Measurements from ENCODE around the gene UQCR11. TPM values are rescaled to one million over a fixed set of nuclear protein-coding genes. Genes with fewer than 3 reads are reported as not detected.

Gene UQCR11
- total RNA-seq, 1 donor: 36.9 TPM

Small RNA genes within 50 kb of the gene (small RNA-seq; reads per million reads assigned to genes)
- gene AC005943.2 (not detected), gene RN7SL477P (not detected), gene RNU6-1223P (not detected)

Other genes starting within 250 kb of the UQCR11 start
- 121 TPM for gene NDUFS7, start 221.6 kb downstream of the UQCR11 start, total RNA-seq
- gene GAMT, start 203.9 kb downstream of the UQCR11 start, total RNA-seq: 32.0 TPM
- gene DAZAP1, start 197.9 kb downstream of the UQCR11 start, total RNA-seq: 46.9 TPM
- gene RPS15, start 167.1 kb downstream of the UQCR11 start, total RNA-seq: 2,062 TPM
- gene APC2, start 155.3 kb downstream of the UQCR11 start, total RNA-seq: 0.27 TPM
- gene C19orf25, start 126.2 kb downstream of the UQCR11 start, total RNA-seq: 37.7 TPM
- gene PCSK4, start 115.1 kb downstream of the UQCR11 start, total RNA-seq: 11.6 TPM
- 3.2 TPM for gene REEP6, start 114.3 kb downstream of the UQCR11 start, total RNA-seq
- not detected for gene ADAMTSL5, start 92.4 kb downstream of the UQCR11 start, total RNA-seq
- gene PLK5, start 81.4 kb downstream of the UQCR11 start, total RNA-seq: not detected
- 4.8 TPM for gene MEX3D, start 37.1 kb downstream of the UQCR11 start, total RNA-seq
- gene MBD3, start 12.6 kb downstream of the UQCR11 start, total RNA-seq: 80.2 TPM
- gene TCF3, start 47.2 kb upstream of the UQCR11 start, total RNA-seq: 151 TPM
- gene ONECUT3, start 148.0 kb upstream of the UQCR11 start, total RNA-seq: not detected
- 4.3 TPM for gene ATP8B3, start 206.8 kb upstream of the UQCR11 start, total RNA-seq
- gene REXO1, start 243.0 kb upstream of the UQCR11 start, total RNA-seq: 19.1 TPM

Measured in hematopoietic multipotent progenitor cell (in vitro differentiated cells).